Stimulated activated naive CD8-positive, alpha-beta T cell treated with anti-CD3 and anti-CD28 coated beads, Interleukin-15, Interleukin-2, amounts not matched to agents 100 ng/mL and 50 ng/mL, for 24 hours (primary cell): ENCODE results near the gene MAGEA2B.
"Not testable (repeated sequence)": the region's sequence is repeated elsewhere in the genome, so short reads cannot be mapped to it uniquely, and the experiment has no call there.

Source experiments
- H3K27ac Mint-ChIP-seq: one replicate; pipeline ENCODE4 v1.8.0; 2021; ENCODE audit warnings: mild to moderate bottlenecking, mixed read lengths
- H3K27me3 Mint-ChIP-seq: one replicate; pipeline ENCODE4 v1.8.0; 2021; ENCODE audit warnings: mixed read lengths
- H3K36me3 Mint-ChIP-seq: one replicate; pipeline ENCODE4 v1.8.0; 2021; ENCODE audit warnings: low read depth, mixed read lengths
- H3K4me1 Mint-ChIP-seq: one replicate; pipeline ENCODE4 v1.8.0; 2021; ENCODE audit warnings: low read depth, mixed read lengths
- H3K4me3 Mint-ChIP-seq: one replicate; pipeline ENCODE4 v1.8.0; 2021; ENCODE audit warnings: mild to moderate bottlenecking, mixed read lengths
- H3K9me3 Mint-ChIP-seq: one replicate; pipeline ENCODE4 v1.8.0; 2021; ENCODE audit warnings: mixed read lengths

Gene MAGEA2B

GRCh38 chrX:152735860-152736511 is 21.6 kb downstream of the MAGEA2B start:
- Mint-ChIP-seq H3K36me3 (no peaks in the 10 kb centered on the region), H3K4me1 (no peaks in the 10 kb centered on the region), H3K27ac (no peak overlapping the region), H3K9me3 (no peaks in the 10 kb centered on the region), H3K4me3 (no peak overlapping the region), H3K27me3 (no peaks in the 10 kb centered on the region)

- not testable (repeated sequence) for H3K4me3 Mint-ChIP-seq, H3K36me3 Mint-ChIP-seq, H3K27me3 Mint-ChIP-seq, H3K27ac Mint-ChIP-seq, H3K4me1 Mint-ChIP-seq, H3K9me3 Mint-ChIP-seq
Measured at GRCh38 chrX:152736528-152736927, 22.1 kb downstream of the MAGEA2B start.

GRCh38 chrX:152738560-152738959 is 24.1 kb downstream of the MAGEA2B start:
- H3K36me3 Mint-ChIP-seq, result no peaks in the 10 kb centered on the region
- H3K27ac Mint-ChIP-seq, result no peak overlapping the region
- H3K4me3 Mint-ChIP-seq, result no peak overlapping the region
- H3K27me3 Mint-ChIP-seq, result no peaks in the 10 kb centered on the region
- H3K9me3 Mint-ChIP-seq, result no peaks in the 10 kb centered on the region
- H3K4me1 Mint-ChIP-seq, result no peaks in the 10 kb centered on the region

- H3K27ac Mint-ChIP-seq, H3K9me3 Mint-ChIP-seq, H3K4me1 Mint-ChIP-seq, H3K36me3 Mint-ChIP-seq, H3K4me3 Mint-ChIP-seq, H3K27me3 Mint-ChIP-seq: not testable (repeated sequence)
Measured at GRCh38 chrX:152753686-152754650, 39.5 kb downstream of the MAGEA2B start, which contains the start of gene MAGEA2. Gene MAGEA2 (minus strand): TSS chrX:152753842. CDS start chrX:152751363, 2,479 bp downstream.

GRCh38 chrX:152754871-152755270 is 40.4 kb downstream of the MAGEA2B start:
- not testable (repeated sequence) for H3K9me3 Mint-ChIP-seq, H3K4me3 Mint-ChIP-seq, H3K27ac Mint-ChIP-seq, H3K27me3 Mint-ChIP-seq, H3K36me3 Mint-ChIP-seq, H3K4me1 Mint-ChIP-seq

- H3K4me1 Mint-ChIP-seq, H3K27ac Mint-ChIP-seq, H3K9me3 Mint-ChIP-seq, H3K4me3 Mint-ChIP-seq, H3K36me3 Mint-ChIP-seq, H3K27me3 Mint-ChIP-seq: not testable (repeated sequence)
Measured at GRCh38 chrX:152758918-152759317, 44.5 kb downstream of the MAGEA2B start, which contains the start of gene CSAG3. Gene CSAG3 (plus strand): TSS chrX:152759218.

- H3K4me1 Mint-ChIP-seq, H3K4me3 Mint-ChIP-seq, H3K36me3 Mint-ChIP-seq, H3K9me3 Mint-ChIP-seq, H3K27ac Mint-ChIP-seq, H3K27me3 Mint-ChIP-seq: not testable (repeated sequence)
Measured at GRCh38 chrX:152759544-152759943, 45.1 kb downstream of the MAGEA2B start.

- not testable (repeated sequence) for H3K27ac Mint-ChIP-seq, H3K36me3 Mint-ChIP-seq, H3K4me3 Mint-ChIP-seq, H3K9me3 Mint-ChIP-seq, H3K27me3 Mint-ChIP-seq, H3K4me1 Mint-ChIP-seq
Measured at GRCh38 chrX:152761582-152761981, 47.2 kb downstream of the MAGEA2B start.

- H3K27me3 Mint-ChIP-seq, H3K36me3 Mint-ChIP-seq, H3K9me3 Mint-ChIP-seq, H3K27ac Mint-ChIP-seq, H3K4me3 Mint-ChIP-seq, H3K4me1 Mint-ChIP-seq: not testable (repeated sequence)
Measured at GRCh38 chrX:152766562-152766961, 52.1 kb downstream of the MAGEA2B start.
